Measurements from ENCODE around the gene CRYL1. TPM values are rescaled to one million over a fixed set of nuclear protein-coding genes. Genes with fewer than 3 reads are reported as not detected.

CRYL1 gene
- total and polyA plus RNA-seq, 2 of the 4 experiments (the other 2 are of a cell fraction), result 11.7 to 16.4 TPM

DNA sequence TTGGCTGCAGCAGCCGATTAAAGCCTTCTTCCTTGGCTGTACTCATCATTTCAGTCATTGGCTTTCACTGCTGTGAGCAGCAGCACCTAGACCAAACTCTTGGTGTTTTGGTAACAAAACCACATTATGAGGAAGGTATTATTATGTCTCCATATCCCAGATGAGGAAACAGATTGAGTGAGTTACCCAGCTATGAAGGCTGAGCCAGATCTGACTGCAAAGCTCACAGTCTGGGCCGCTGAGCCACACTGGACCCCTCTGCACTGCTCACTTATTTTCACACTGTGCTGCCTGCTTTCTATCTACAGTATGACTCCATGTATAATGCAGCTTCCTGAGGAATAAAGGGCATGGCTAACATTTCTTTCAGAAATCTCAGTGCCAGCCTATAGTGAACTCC is 24.5 kb downstream of the CRYL1 start (continued):
- TF ChIP-seq, protein P1, sequence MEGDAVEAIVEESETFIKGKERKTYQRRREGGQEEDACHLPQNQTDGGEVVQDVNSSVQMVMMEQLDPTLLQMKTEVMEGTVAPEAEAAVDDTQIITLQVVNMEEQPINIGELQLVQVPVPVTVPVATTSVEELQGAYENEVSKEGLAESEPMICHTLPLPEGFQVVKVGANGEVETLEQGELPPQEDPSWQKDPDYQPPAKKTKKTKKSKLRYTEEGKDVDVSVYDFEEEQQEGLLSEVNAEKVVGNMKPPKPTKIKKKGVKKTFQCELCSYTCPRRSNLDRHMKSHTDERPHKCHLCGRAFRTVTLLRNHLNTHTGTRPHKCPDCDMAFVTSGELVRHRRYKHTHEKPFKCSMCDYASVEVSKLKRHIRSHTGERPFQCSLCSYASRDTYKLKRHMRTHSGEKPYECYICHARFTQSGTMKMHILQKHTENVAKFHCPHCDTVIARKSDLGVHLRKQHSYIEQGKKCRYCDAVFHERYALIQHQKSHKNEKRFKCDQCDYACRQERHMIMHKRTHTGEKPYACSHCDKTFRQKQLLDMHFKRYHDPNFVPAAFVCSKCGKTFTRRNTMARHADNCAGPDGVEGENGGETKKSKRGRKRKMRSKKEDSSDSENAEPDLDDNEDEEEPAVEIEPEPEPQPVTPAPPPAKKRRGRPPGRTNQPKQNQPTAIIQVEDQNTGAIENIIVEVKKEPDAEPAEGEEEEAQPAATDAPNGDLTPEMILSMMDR (conservative IDR thresholded peaks at IDR 0.05; ENCODE audit: low read depth, low read length), result no peak
- TF ChIP-seq RFX5 (IDR thresholded peaks at IDR 0.05; ENCODE audit: low read depth, low read length) (no peak), FOS (IDR thresholded peaks at IDR 0.05; ENCODE audit: low read depth, low read length) (no peak), MXI1 (IDR thresholded peaks at IDR 0.05; ENCODE audit: borderline replicate concordance, low read depth, low read length) (no peak), MAFK (IDR thresholded peaks at IDR 0.05; ENCODE audit: low read depth, low read length) (no peak), BHLHE40 (IDR thresholded peaks at IDR 0.05; ENCODE audit: low read depth, low read length) (no peak), CHD1 (IDR thresholded peaks at IDR 0.05; ENCODE audit: low read depth, low read length) (no peak)
